ENCODE measurements around the gene WNK3.

GRCh38 chrX:54171091-54171490, 186.8 kb downstream of the WNK3 start:
- no peak for TF ChIP-seq POLR2A (IDR thresholded peaks at IDR 0.05; ENCODE audit: low read depth, low read length)
- TF ChIP-seq POLR2AphosphoS5 (IDR thresholded peaks at IDR 0.05; ENCODE audit: low read depth, low read length), result no peak
